GM23338 (cell line): ENCODE results near the gene APPL2. TPM values are rescaled to one million over a fixed set of nuclear protein-coding genes. Genes with fewer than 3 reads are reported as not detected.

Source experiments
- ATAC-seq: fragments of 200-7000 bp; cut with Tn5 transposase; 3 replicates; pipeline ENCODE4 v1.9.1; 2020
- DNase-seq: peaks from one replicate; pipeline ENCODE4 v3.0.0-alpha.2; 2015; ENCODE audit warnings: low spot score
- H2AFZ ChIP-seq: fragments of 200-600 bp; sonication (generic); 2 replicates; pipeline ENCODE4 v1.8.0; 2016; ENCODE audit warnings: antibody characterized with exemption, mild to moderate bottlenecking, moderate library complexity
- H3F3A ChIP-seq: fragments of 200-600 bp; sonication (generic); replicated peaks from 2 replicates; pipeline ENCODE4 v1.8.0; 2017; ENCODE audit warnings: antibody characterized with exemption, mixed run types, low read depth
- H3K27ac ChIP-seq: fragments of 200-600 bp; sonication (generic); 2 replicates; pipeline ENCODE4 v1.6.1; 2016; ENCODE audit warnings: low read depth
- H3K27me3 ChIP-seq: fragments of 200-600 bp; sonication (generic); 2 replicates; pipeline ENCODE4 v1.8.0; 2016; ENCODE audit warnings: mild to moderate bottlenecking, mixed run types, moderate library complexity; ENCODE audit not compliant: insufficient read depth
- H3K36me3 ChIP-seq: fragments of 200-600 bp; sonication (generic); 2 replicates; pipeline ENCODE4 v1.8.0; 2016; ENCODE audit warnings: mild to moderate bottlenecking; ENCODE audit not compliant: insufficient read depth
- H3K4me1 ChIP-seq: fragments of 200-600 bp; sonication (generic); 2 replicates; pipeline ENCODE4 v1.8.0; 2016; ENCODE audit warnings: mild to moderate bottlenecking, moderate library complexity; ENCODE audit not compliant: insufficient read depth
- H3K4me2 ChIP-seq: fragments of 200-600 bp; sonication (generic); 2 replicates; pipeline ENCODE4 v1.7.1; 2017; ENCODE audit warnings: mixed run types
- H3K4me3 ChIP-seq: fragments of 200-600 bp; sonication (generic); 2 replicates; pipeline ENCODE4 v1.6.1; 2016; ENCODE audit warnings: mixed run types
- H3K79me2 ChIP-seq: fragments of 200-600 bp; sonication (generic); replicated peaks from 2 replicates; pipeline ENCODE4 v1.8.0; 2017; ENCODE audit warnings: mild to moderate bottlenecking; ENCODE audit not compliant: insufficient read depth
- H3K9me2 ChIP-seq: fragments of 200-600 bp; sonication (generic); 2 replicates; pipeline ENCODE4 v1.8.0; 2017; ENCODE audit not compliant: insufficient read depth
- H4K20me1 ChIP-seq: fragments of 200-600 bp; sonication (generic); replicated peaks from 2 replicates; pipeline ENCODE4 v1.8.0; 2017; ENCODE audit warnings: mild to moderate bottlenecking; ENCODE audit not compliant: insufficient read depth
- H3K27ac Mint-ChIP-seq: 2 replicates; pipeline ENCODE4 v1.8.0; 2020; ENCODE audit warnings: inconsistent platforms, mild to moderate bottlenecking, moderate library complexity, mixed read lengths
- H3K27me3 Mint-ChIP-seq: 3 replicates; pipeline ENCODE4 v1.8.0; 2022; ENCODE audit warnings: low read depth, mild to moderate bottlenecking, moderate library complexity, mixed read lengths, inconsistent platforms; ENCODE audit not compliant: insufficient read depth, poor library complexity
- H3K36me3 Mint-ChIP-seq: 3 replicates; pipeline ENCODE4 v1.8.0; 2021; ENCODE audit warnings: low read depth, mild to moderate bottlenecking, inconsistent platforms, moderate library complexity, mixed read lengths
- H3K4me1 Mint-ChIP-seq: 3 replicates; pipeline ENCODE4 v1.8.0; 2020; ENCODE audit warnings: mild to moderate bottlenecking, inconsistent platforms, mixed read lengths
- H3K4me3 Mint-ChIP-seq: 3 replicates; pipeline ENCODE4 v1.8.0; 2021; ENCODE audit warnings: moderate library complexity, mild to moderate bottlenecking, inconsistent platforms, mixed read lengths
- H3K9me3 Mint-ChIP-seq: 3 replicates; pipeline ENCODE4 v1.8.0; 2020; ENCODE audit warnings: moderate library complexity, mild to moderate bottlenecking, inconsistent platforms, mixed read lengths
- CREB1 ChIP-seq: fragments of 250-450 bp; sonication (Bioruptor Pico); IDR thresholded peaks from 2 replicates; pipeline ENCODE4 v1.5.0; 2020; ENCODE audit warnings: low read depth, mild to moderate bottlenecking, moderate library complexity
- CTCF ChIP-seq, 2 experiments: fragments of 200-600 bp in 1 of 2; sonication (generic) in 1 of 2; conservative IDR thresholded peaks; 2 replicates each; pipeline versions ENCODE4 v1.5.1 to v1.6.1; 2016 to 2017; ENCODE audit warnings: antibody characterized with exemption in 2 of 2, low read depth in 2 of 2, mild to moderate bottlenecking in 2 of 2, moderate library complexity in 1 of 2
- ETS1 ChIP-seq: IDR thresholded peaks from 2 replicates; pipeline ENCODE4 v1.6.1; 2016; ENCODE audit warnings: antibody characterized with exemption
- EZH2phosphoT487 ChIP-seq: fragments of 200-600 bp; sonication (generic); IDR thresholded peaks from one replicate; pipeline ENCODE4 v1.8.1; 2018; ENCODE audit warnings: antibody characterized with exemption; ENCODE audit not compliant: unreplicated experiment
- JUNB ChIP-seq: IDR thresholded peaks from one replicate; pipeline ENCODE4 v1.6.1; 2016; ENCODE audit warnings: antibody characterized with exemption; ENCODE audit not compliant: unreplicated experiment
- NANOG ChIP-seq: IDR thresholded peaks from 2 replicates; pipeline ENCODE4 v1.6.1; 2016; ENCODE audit warnings: antibody characterized with exemption, borderline replicate concordance
- POLR2AphosphoS5 ChIP-seq: IDR thresholded peaks from 2 replicates; pipeline ENCODE4 v1.6.1; 2016; ENCODE audit warnings: antibody characterized with exemption, low read depth
- STAT1 ChIP-seq: IDR thresholded peaks from one replicate; pipeline ENCODE4 v1.6.1; 2016; ENCODE audit warnings: antibody characterized with exemption; ENCODE audit not compliant: unreplicated experiment
- ZNF114 ChIP-seq: fragments of 250-450 bp; sonication (Bioruptor Pico); IDR thresholded peaks from 2 replicates; pipeline ENCODE4 v1.5.0; 2020; ENCODE audit warnings: mild to moderate bottlenecking, moderate library complexity
- ZNF331 ChIP-seq: fragments of 250-450 bp; sonication (Bioruptor Pico); IDR thresholded peaks from 2 replicates; pipeline ENCODE4 v1.5.0; 2020; ENCODE audit warnings: low read depth, mild to moderate bottlenecking, moderate library complexity
- polyA plus RNA-seq: library from polyadenylated mRNA; unstranded; fragments of >200 nt; fragmentation: Nextera tagmentation; extraction: Ambion mirVana; gene quantifications from 2 replicates; pipeline ENCODE4 v1.2.1, GENCODE V29; 2016
- total RNA-seq: library from RNA; depleted of rRNA; stranded (reverse); fragments of >200 nt; shearing (Covaris generic); gene quantifications from 2 replicates; pipeline ENCODE4 v1.2.3, GENCODE V29; 2014
- TF ChIP-seq, protein P1 (sequence below): IDR thresholded peaks from one replicate; pipeline ENCODE4 v1.6.1; 2018; ENCODE audit warnings: antibody characterized with exemption; ENCODE audit not compliant: unreplicated experiment

The APPL2 gene
- total and polyA plus RNA-seq, 2 experiments from 2014 or later = 9.3 to 17.4 TPM

DNA sequence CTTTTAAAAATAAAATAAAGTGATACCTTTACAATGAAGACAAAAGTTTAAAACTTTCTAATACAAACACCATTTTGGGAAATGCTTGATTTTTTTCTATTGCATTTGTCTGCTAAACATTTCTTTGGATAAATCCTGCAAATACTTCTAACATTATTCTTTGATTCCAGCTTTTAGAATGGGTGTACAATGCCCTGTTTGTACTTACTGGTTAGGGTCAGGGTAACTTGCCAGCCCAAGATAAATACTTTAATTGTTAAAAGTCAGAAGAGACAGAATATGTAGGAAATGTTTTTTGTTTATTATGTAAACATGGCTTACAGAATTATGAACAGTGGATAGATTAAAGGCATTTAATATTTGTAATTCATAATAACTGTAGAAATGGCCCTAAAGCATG, 68.0 kb downstream of the APPL2 start (continued):
- TF ChIP-seq, protein P1, sequence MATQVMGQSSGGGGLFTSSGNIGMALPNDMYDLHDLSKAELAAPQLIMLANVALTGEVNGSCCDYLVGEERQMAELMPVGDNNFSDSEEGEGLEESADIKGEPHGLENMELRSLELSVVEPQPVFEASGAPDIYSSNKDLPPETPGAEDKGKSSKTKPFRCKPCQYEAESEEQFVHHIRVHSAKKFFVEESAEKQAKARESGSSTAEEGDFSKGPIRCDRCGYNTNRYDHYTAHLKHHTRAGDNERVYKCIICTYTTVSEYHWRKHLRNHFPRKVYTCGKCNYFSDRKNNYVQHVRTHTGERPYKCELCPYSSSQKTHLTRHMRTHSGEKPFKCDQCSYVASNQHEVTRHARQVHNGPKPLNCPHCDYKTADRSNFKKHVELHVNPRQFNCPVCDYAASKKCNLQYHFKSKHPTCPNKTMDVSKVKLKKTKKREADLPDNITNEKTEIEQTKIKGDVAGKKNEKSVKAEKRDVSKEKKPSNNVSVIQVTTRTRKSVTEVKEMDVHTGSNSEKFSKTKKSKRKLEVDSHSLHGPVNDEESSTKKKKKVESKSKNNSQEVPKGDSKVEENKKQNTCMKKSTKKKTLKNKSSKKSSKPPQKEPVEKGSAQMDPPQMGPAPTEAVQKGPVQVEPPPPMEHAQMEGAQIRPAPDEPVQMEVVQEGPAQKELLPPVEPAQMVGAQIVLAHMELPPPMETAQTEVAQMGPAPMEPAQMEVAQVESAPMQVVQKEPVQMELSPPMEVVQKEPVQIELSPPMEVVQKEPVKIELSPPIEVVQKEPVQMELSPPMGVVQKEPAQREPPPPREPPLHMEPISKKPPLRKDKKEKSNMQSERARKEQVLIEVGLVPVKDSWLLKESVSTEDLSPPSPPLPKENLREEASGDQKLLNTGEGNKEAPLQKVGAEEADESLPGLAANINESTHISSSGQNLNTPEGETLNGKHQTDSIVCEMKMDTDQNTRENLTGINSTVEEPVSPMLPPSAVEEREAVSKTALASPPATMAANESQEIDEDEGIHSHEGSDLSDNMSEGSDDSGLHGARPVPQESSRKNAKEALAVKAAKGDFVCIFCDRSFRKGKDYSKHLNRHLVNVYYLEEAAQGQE = no peak
- no peak for TF ChIP-seq JUNB
- TF ChIP-seq STAT1 = no peak
- no peak for TF ChIP-seq CTCF (conservative IDR thresholded peaks at IDR 0.05; ENCODE audit: low read depth in 2 of 2)
- TF ChIP-seq NANOG = no peak

DNA sequence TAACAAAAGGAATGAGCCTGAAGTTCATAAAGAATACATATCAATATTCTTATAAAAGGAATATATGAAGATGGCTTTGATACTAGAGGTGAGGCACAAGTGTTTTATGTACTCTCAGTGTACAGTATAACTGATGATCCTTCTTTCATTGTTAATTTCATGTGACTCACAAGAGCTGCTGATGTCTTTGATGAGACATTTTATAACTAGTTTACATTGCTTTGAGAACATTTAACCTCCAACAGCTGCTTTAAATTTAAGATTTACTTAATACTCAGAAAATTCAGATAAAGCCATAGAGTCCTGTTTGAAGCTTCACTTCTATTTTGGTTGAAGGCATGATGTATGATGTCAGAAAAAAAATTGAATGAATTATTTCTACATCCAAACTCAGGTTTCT, 68.6 kb downstream of the APPL2 start:
- H4K20me1 ChIP-seq = no peaks in the 10 kb centered on the region
- H2AFZ ChIP-seq = no peak overlapping the region
- no peak for ATAC-seq
- Mint-ChIP-seq H3K36me3 (peaks cover 32% of the 10 kb centered on the region; the same call in 2 of the 3 replicates), H3K27ac (no peak overlapping the region), H3K9me3 (no peaks in the 10 kb centered on the region), H3K4me1 (no peaks in the 10 kb centered on the region), H3K27me3 (no peaks in the 10 kb centered on the region), H3K4me3 (no peak overlapping the region)
- H3K4me1 ChIP-seq = no peaks in the 10 kb centered on the region
- peaks cover 35% of the 10 kb centered on the region for H3K36me3 ChIP-seq
- no peaks in the 10 kb centered on the region for H3K79me2 ChIP-seq
- no peak overlapping the region for H3K27ac ChIP-seq
- DNase-seq = no peak
- no peaks in the 10 kb centered on the region for H3K27me3 ChIP-seq
- no peak overlapping the region for H3K4me2 ChIP-seq
- no peaks in the 10 kb centered on the region for H3F3A ChIP-seq
- H3K9me2 ChIP-seq = no peaks in the 10 kb centered on the region
- H3K4me3 ChIP-seq = no peak overlapping the region
- TF ChIP-seq EZH2phosphoT487 (no peak), STAT1 (no peak), ETS1 (no peak), NANOG (no peak), JUNB (no peak), CREB1 (CRISPR knock-in tag) (no peak), POLR2AphosphoS5 (no peak), CTCF (conservative IDR thresholded peaks at IDR 0.05; ENCODE audit: low read depth in 2 of 2) (no peak), ZNF331 (CRISPR knock-in tag) (no peak), ZNF114 (no peak)
- TF ChIP-seq, protein P1 = no peak
